Activated B cell treated with CpG ODN at 0.5 μM for 24 hours (primary cell): ENCODE data around the gene ST8SIA2. TPM values are rescaled to one million over a fixed set of nuclear protein-coding genes. Genes with fewer than 3 reads are reported as not detected.

Experiments used
- ATAC-seq: fragments of 200-7000 bp; cut with Tn5 transposase; one replicate; pipeline ENCODE4 v1.10.0; 2021; ENCODE audit warnings: low read depth, mild to moderate bottlenecking, moderate library complexity
- CTCF ChIA-PET: fragments of 350-600 bp; sonication (Branson Sonifier 250); formaldehyde crosslinking; loops from one replicate; lab custom pipeline; 2021; ENCODE audit warnings: antibody characterized with exemption; lab: Charles Lee
- POLR2A ChIA-PET: fragments of 350-600 bp; sonication (Branson Sonifier 250); formaldehyde crosslinking; loops from one replicate; lab custom pipeline; 2021; ENCODE audit warnings: antibody characterized with exemption; lab: Charles Lee
- DNase-seq: peaks from one replicate; pipeline ENCODE4 v3.0.0; 2022
- H3K27ac Mint-ChIP-seq: one replicate; pipeline ENCODE4 v1.8.0; 2020; ENCODE audit warnings: mixed read lengths
- H3K27me3 Mint-ChIP-seq: one replicate; pipeline ENCODE4 v1.8.0; 2021; ENCODE audit warnings: mixed read lengths
- H3K36me3 Mint-ChIP-seq: one replicate; pipeline ENCODE4 v1.8.0; 2021; ENCODE audit warnings: low read depth, mixed read lengths
- H3K4me1 Mint-ChIP-seq: one replicate; pipeline ENCODE4 v1.8.0; 2021; ENCODE audit warnings: mixed read lengths
- H3K4me3 Mint-ChIP-seq: one replicate; pipeline ENCODE4 v1.8.0; 2020; ENCODE audit warnings: mild to moderate bottlenecking, mixed read lengths
- H3K9me3 Mint-ChIP-seq: one replicate; pipeline ENCODE4 v1.8.0; 2020; ENCODE audit warnings: mixed read lengths
- CTCF ChIP-seq: fragments of 200-600 bp; IDR thresholded peaks from one replicate; pipeline ENCODE4 v1.8.0; 2022; ENCODE audit warnings: antibody characterized with exemption, mild to moderate bottlenecking
- intact Hi-C: fragments of 100-400 bp; cut with micrococcal nuclease; formaldehyde crosslinking; loops from one replicate; pipeline ENCODE4 v1.15.1; 2024
- total RNA-seq: library from RNA; stranded (reverse); gene quantifications from 2 replicates; pipeline ENCODE4 v1.2.3, GENCODE V29; 2022

ST8SIA2 gene
- total RNA-seq, 1 donor from 2014 or later = not detected

GRCh38 chr15:92394309-92395097, 822 bp downstream of the ST8SIA2 start:
- no peak for DNase-seq
- no peak overlapping the region for H3K4me3 Mint-ChIP-seq
- peaks cover 5% of the 10 kb centered on the region for H3K4me1 Mint-ChIP-seq
- intact Hi-C loops = no loop called here
- ChIA-PET CTCF (no interaction called here), POLR2A (no interaction called here)
- no peak for TF ChIP-seq CTCF
- H3K36me3 Mint-ChIP-seq = no peaks in the 10 kb centered on the region
- H3K9me3 Mint-ChIP-seq = no peaks in the 10 kb centered on the region
- ATAC-seq = no peak
- H3K27me3 Mint-ChIP-seq = peaks cover 49% of the 10 kb centered on the region
- no peak overlapping the region for H3K27ac Mint-ChIP-seq

DNA sequence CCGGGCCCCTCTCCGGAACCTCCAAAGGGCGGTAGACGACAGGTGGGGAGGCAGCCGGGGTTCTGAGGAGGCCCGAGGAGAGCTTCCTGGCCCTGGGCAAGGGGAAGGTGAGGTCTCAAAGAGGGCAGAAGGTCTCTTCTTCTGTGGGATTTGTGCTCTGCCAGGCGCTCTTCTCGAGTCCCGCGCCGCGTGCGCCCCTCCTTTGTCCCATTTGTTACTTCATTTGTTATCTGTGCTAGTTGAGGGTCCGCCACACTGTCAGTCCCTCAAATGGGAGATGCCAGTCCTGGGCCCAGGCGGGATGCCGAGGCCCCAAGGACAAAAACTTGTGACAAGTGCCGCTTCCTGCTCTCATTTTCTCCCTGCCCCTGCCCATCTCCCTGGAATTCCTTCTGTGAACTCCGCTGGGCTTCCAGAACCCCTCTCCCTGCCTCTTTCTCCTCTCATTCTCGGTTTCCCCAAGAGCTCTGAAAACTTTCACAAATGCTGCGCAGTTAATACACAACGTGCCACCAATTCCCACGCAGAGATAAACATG, 1.5 kb downstream of the ST8SIA2 start:
- ATAC-seq (no peak), DNase-seq (no peak)
- CTCF ChIA-PET = no interaction called here
- Mint-ChIP-seq H3K4me3 (no peak overlapping the region), H3K27me3 (peaks cover 46% of the 10 kb centered on the region), H3K9me3 (no peaks in the 10 kb centered on the region), H3K4me1 (peaks cover 5% of the 10 kb centered on the region), H3K27ac (no peak overlapping the region), H3K36me3 (no peaks in the 10 kb centered on the region)
- POLR2A ChIA-PET = no interaction called here
- intact Hi-C loops = no loop called here
- no peak for TF ChIP-seq CTCF

- ChIA-PET CTCF (no interaction called here), POLR2A (no interaction called here)
- no peaks in the 10 kb centered on the region for H3K9me3 Mint-ChIP-seq
- ATAC-seq (no peak), DNase-seq (no peak)
- intact Hi-C loops = no loop called here
- H3K27ac Mint-ChIP-seq = no peak overlapping the region
- TF ChIP-seq CTCF = no peak
- peaks cover 4% of the 10 kb centered on the region for H3K4me1 Mint-ChIP-seq
- peaks cover 20% of the 10 kb centered on the region for H3K27me3 Mint-ChIP-seq
- no peaks in the 10 kb centered on the region for H3K36me3 Mint-ChIP-seq
- H3K4me3 Mint-ChIP-seq = no peak overlapping the region
Observed at GRCh38 chr15:92399271-92399950, 5.7 kb downstream of the ST8SIA2 start.

GRCh38 chr15:92400573-92400972, 6.9 kb downstream of the ST8SIA2 start:
- DNase-seq (no peak), ATAC-seq (no peak)
- Mint-ChIP-seq H3K4me3 (no peak overlapping the region), H3K4me1 (no peaks in the 10 kb centered on the region), H3K27me3 (peaks cover 14% of the 10 kb centered on the region), H3K27ac (no peak overlapping the region), H3K36me3 (no peaks in the 10 kb centered on the region), H3K9me3 (no peaks in the 10 kb centered on the region)
- no peak for TF ChIP-seq CTCF
- ChIA-PET CTCF (no interaction called here), POLR2A (no interaction called here)
- intact Hi-C loops = no loop called here
